AG10803 (cell line): ENCODE measurements around the gene SYT12.

ENCODE experiments used
- DNase-seq: peaks from one replicate; pipeline ENCODE4 v3.0.0; 2010; ENCODE audit warnings: low read depth
- H3K4me3 ChIP-seq: 2 replicates; pipeline ENCODE4 v1.5.1; 2011; ENCODE audit warnings: mild to moderate bottlenecking, low read length, control low read depth
- TF ChIP-seq, protein P1 (sequence below): conservative IDR thresholded peaks from 2 replicates; pipeline ENCODE4 v1.5.1; 2011; ENCODE audit warnings: mild to moderate bottlenecking, low read length, control low read depth, inconsistent platforms

The SYT12 gene

DNA sequence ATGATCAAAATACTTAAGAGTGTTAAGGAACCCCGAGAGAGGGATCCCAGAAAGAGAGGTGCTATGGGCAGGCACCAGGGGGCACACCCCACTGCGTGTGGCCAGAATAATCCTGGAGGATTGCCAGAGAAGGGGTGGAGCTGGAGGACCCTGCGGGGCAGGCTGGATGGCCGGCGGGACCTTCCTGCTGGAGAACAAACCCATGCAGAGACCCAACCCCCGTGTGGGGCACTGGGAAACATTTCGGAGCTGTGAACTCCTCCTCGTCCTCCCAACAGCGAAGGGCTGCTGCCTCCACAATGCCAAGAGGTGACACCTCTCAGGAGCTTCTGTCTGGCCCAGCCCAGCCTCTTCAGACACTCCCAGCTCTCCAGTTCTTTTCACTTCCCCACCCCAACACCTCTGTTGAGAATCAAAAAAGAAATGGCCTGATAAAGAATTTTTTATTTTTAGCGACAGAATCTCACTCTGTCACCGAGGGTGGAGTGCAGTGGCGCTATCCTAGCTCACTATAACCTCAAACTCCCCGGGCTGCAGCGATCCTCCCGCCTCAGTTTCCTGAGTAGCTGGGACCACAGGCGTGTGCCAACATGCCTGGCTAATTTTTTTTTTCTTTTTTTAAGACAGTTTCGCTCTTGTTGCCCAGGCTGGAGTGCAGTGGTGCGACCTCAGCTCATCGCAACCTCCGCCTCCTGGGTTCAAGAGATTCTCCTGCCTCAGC is 59.3 kb downstream of the SYT12 start:
- TF ChIP-seq, protein P1, sequence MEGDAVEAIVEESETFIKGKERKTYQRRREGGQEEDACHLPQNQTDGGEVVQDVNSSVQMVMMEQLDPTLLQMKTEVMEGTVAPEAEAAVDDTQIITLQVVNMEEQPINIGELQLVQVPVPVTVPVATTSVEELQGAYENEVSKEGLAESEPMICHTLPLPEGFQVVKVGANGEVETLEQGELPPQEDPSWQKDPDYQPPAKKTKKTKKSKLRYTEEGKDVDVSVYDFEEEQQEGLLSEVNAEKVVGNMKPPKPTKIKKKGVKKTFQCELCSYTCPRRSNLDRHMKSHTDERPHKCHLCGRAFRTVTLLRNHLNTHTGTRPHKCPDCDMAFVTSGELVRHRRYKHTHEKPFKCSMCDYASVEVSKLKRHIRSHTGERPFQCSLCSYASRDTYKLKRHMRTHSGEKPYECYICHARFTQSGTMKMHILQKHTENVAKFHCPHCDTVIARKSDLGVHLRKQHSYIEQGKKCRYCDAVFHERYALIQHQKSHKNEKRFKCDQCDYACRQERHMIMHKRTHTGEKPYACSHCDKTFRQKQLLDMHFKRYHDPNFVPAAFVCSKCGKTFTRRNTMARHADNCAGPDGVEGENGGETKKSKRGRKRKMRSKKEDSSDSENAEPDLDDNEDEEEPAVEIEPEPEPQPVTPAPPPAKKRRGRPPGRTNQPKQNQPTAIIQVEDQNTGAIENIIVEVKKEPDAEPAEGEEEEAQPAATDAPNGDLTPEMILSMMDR, result no peak
- no peak for DNase-seq
- H3K4me3 ChIP-seq, result no peak overlapping the region

DNA sequence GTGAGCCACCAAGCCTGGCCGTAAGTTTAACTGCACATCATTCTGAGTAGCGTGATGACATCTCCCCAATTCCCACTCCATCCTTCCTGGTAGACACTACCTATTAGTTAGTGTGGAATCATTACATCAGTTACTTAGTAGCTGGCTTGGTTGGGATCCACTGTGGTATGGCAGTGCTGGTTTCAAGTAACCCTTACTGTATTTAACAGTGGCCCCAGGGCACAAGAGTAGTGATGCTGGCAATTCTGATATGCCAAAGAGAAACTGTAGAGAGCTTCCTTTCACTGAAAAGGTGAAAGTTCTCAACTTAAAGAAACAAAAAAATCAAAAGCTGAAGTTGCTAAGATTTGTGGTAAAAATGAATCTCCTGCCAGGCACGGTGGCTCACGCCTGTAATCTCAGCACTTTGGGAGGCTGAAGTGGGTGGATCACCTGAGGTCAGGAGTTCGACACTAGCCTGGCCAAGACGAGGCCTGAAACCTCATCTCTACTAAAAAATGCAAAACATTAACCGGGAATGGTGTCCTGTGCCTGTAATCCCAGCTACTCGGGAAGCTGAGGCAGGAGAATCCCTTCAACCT is 60.9 kb downstream of the SYT12 start:
- H3K4me3 ChIP-seq, result no peak overlapping the region
- no peak for DNase-seq
- TF ChIP-seq, protein P1, result no peak

DNA sequence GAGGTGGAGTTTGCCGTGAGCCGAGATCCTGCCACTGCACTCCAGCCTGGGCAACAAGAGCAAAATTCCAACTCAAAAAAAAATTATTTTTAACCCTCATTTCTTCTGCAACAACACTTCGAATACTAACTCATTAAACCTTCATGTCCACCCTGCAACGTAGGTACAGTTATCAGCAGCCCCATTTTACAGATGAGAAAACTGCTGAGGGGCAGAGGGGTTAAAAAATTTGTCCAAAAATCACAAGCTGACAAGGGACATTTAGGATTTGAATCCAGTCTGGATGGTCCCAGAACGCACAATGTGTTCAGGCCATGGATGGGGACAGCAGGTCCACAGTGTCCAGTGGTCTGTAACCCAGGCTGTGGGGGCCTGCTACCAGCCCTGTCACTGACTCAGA is 62.7 kb downstream of the SYT12 start:
- no peak overlapping the region for H3K4me3 ChIP-seq
- no peak for DNase-seq
- TF ChIP-seq, protein P1, result no peak

DNA sequence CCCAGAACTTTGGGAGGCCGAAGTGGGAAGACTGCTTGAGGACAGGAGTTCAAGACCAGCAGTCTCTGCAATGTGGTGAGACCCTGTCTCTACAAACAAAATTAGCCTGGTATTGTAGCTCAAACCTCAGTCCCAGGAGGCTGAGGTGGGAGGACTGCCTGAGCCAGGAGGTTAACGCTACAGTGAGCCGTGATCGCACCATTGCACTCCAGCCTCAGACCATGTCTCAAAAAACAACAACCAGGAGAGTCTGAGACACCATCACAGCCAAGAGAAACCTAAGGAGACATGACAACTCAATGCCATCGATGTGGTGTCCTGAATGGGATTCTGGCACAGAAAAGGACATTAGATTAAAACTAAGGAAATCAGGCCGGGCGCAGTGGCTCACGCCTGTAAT is 67.8 kb downstream of the SYT12 start:
- DNase-seq, result no peak
- TF ChIP-seq, protein P1, result no peak
- H3K4me3 ChIP-seq, result no peak overlapping the region

DNA sequence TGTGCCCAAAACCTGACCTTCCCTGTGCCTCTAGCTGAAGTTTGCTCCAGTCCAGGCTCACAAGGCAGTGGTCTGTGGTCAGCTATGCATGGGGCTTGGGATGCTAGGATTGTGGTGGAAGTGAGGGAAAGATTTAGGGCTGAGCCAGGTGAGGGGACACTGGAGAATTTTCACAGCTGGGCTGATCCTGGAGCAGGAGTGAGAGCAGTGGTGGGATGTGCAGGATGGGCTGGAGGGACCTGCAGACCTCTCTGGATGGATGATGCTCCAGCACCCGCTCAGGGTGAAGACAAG is 72.2 kb downstream of the SYT12 start:
- no peak overlapping the region for H3K4me3 ChIP-seq
- no peak for DNase-seq
- TF ChIP-seq, protein P1, result no peak

DNA sequence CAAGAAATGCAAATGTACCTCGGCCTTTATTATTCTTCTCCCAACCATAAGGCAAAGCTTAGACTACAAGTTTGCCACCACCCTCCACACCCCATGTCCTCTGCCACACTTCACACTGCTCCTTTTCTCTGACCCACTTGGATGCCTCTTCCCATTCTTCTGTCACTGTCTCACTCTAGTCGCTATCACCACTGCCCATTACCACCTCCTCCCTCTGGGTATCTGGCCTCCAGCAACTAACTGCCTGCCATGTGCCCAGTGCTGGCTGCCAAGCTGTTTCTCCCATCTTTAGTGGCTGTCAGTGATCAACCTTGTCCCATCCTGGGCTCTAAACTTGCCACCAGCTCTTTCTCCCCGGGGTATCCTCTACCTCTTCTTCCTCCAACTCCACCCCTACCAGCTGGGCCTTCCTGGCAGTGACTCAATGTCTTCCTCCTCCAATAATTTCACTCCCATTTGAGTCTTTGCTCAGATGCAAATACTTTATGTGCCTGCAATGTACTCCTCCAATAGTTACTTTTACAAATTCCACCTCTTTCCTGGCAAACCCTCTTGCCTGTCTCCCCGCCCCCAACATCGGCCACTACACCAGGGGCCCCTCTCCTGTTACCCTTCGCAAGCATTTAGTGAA is 76.0 kb downstream of the SYT12 start:
- no peak for DNase-seq
- TF ChIP-seq, protein P1, result no peak
- H3K4me3 ChIP-seq, result no peak overlapping the region

DNA sequence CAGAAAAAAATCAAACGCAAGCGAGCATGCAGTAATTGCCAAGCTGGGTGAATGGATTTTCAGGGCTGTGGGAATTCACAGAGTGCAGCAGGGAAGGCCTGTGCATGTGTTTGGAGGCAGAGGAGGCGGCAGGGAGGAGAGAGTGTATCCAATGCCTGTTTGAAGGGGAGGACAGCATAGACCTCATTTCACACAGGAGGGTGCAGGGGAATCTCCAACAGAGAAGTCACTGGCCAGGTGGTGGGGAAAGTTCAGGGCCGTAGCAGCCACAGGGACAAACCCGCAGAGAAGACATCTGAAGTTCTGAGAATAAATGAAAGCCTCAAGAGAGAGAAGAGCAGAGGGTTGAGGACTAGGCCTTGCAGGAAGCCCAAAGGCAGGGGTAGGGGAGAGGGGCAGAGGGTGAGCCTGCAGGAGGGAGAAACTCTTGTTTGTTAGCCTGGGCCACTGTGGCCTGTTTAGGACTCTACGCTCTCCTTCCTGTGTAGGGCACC is 76.9 kb downstream of the SYT12 start:
- no peak for DNase-seq
- no peak overlapping the region for H3K4me3 ChIP-seq
- TF ChIP-seq, protein P1, result no peak
